Inflammatory macrophage treated with lipopolysaccharide for 4 hours (primary cell): ENCODE results near the gene CDC42EP5.
A peak's percentile ranks its signal among the peaks of the same experiment; 100 is the strongest.
"Not testable (repeated sequence)": the region's sequence is repeated elsewhere in the genome, so short reads cannot be mapped to it uniquely, and the experiment has no call there.

Experiments used
- DNase-seq: peaks from one replicate; pipeline ENCODE4 v3.0.0-alpha.2; 2020

CDC42EP5 gene

GRCh38 chr19:54485851-54486250 lies 12.8 kb upstream of the CDC42EP5 start:
- DNase-seq = no peak

- DNase-seq = no peak
These were observed 11.4 kb upstream of the CDC42EP5 start for GRCh38 chr19:54484451-54484850.

- DNase-seq = peak; percentile 72
These were observed 9.8 kb upstream of the CDC42EP5 start for GRCh38 chr19:54482889-54483288.

- DNase-seq = peak; percentile 50
These were observed 8.3 kb upstream of the CDC42EP5 start for GRCh38 chr19:54481326-54481930.

GRCh38 chr19:54480051-54480450 lies 7.0 kb upstream of the CDC42EP5 start:
- DNase-seq = peak; percentile 82

GRCh38 chr19:54478677-54479266 lies 5.7 kb upstream of the CDC42EP5 start:
- DNase-seq = peak; percentile 57

- DNase-seq = peak; percentile 38
These were observed 4.6 kb upstream of the CDC42EP5 start for GRCh38 chr19:54477650-54478049.

GRCh38 chr19:54475706-54476105 lies 2.6 kb upstream of the CDC42EP5 start:
- DNase-seq = no peak

GRCh38 chr19:54473892-54474372 lies 836 bp upstream of the CDC42EP5 start:
- no peak for DNase-seq

GRCh38 chr19:54470991-54471782 lies 1.9 kb downstream of the CDC42EP5 start:
- DNase-seq = peak; percentile 47

- DNase-seq = no peak
These were observed 2.7 kb downstream of the CDC42EP5 start for GRCh38 chr19:54470276-54470887.

- no peak for DNase-seq
These were observed 3.6 kb downstream of the CDC42EP5 start for GRCh38 chr19:54469496-54469934.

- DNase-seq = not testable (repeated sequence)
These were observed 7.0 kb downstream of the CDC42EP5 start for GRCh38 chr19:54466110-54466480.

GRCh38 chr19:54465426-54466109 lies 7.5 kb downstream of the CDC42EP5 start:
- no peak for DNase-seq

- peak; percentile 91 for DNase-seq
These were observed 8.3 kb downstream of the CDC42EP5 start for GRCh38 chr19:54464630-54465425.

- peak; percentile 100 for DNase-seq
These were observed 9.0 kb downstream of the CDC42EP5 start for GRCh38 chr19:54464044-54464629.

GRCh38 chr19:54463531-54464043 lies 9.5 kb downstream of the CDC42EP5 start, which contains the start of gene LENG9:
Gene LENG9 (minus strand): TSS chr19:54463778. CDS start chr19:54463526, 252 bp downstream.
- DNase-seq = no peak

GRCh38 chr19:54462655-54463530 lies 10.2 kb downstream of the CDC42EP5 start:
- DNase-seq = peak; percentile 75

- no peak for DNase-seq
These were observed 10.9 kb downstream of the CDC42EP5 start for GRCh38 chr19:54462047-54462654.

- DNase-seq = no peak
These were observed 11.5 kb downstream of the CDC42EP5 start for GRCh38 chr19:54461613-54462012.
